CMK (cell line): Measurements from ENCODE around the gene ABLIM2.
"Not testable (repeated sequence)": the region's sequence is repeated elsewhere in the genome, so short reads cannot be mapped to it uniquely, and the experiment has no call there.

Experiments
- DNase-seq: peaks from one replicate; pipeline ENCODE4 v3.0.0-alpha.2; 2010; ENCODE audit warnings: low read depth

ABLIM2 gene

DNA sequence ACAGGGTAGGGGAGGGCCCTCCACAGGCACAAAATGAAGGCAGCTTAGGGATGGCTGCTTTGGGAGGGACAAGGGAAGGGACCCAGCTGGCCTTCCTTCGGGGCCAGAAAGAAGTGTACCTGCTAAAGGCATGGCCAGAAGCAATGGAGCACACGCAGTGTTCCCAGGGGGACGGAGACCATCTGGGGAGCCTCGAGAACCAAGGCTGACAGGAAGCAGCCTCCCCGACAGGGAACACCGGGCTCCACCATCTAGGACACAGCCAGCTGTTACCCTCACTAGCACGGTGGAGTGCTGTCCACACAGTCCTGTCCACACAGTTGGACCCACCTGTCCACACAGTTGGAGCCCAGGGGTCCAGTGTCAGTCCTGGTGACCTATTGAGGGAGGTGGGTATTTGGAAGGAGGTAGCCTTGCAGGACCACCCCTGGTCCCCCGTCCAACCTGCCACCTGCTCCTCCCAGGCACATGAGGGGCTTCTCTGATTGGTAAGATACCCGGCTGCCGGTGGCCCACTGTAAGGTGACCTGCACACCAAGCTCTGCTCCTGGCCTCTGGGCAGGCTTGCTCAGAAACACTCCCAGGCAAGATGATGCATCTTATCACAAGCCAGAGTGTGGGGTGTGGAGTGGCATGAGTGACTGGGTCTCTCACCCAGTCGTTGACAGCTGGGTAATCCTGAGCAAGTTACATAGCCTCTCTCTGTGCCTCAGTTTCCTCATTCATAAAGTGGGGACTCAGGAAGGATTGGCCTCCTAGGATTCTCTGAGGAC, 198.4 kb downstream of the ABLIM2 start:
- no peak for DNase-seq

DNA sequence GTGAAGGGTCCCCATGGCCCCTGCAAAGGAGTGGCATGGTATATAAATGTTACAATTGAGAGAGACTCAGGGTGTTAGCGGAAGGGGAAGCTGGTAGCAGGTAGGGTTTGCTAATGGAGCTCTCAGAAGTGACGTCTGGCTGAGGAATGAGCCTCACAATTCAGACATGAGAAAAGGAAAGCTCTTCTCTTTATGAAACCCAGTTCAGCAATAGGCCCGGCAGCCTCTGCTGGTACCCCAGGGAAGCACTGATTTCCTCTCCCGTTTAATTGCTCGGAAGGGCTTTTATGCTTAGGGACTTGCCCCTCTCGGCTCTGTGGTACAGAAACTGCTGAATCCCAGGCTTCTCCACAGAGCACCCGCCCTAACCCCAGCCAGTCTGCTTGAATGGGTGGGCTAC, 199.5 kb downstream of the ABLIM2 start:
- no peak for DNase-seq

DNA sequence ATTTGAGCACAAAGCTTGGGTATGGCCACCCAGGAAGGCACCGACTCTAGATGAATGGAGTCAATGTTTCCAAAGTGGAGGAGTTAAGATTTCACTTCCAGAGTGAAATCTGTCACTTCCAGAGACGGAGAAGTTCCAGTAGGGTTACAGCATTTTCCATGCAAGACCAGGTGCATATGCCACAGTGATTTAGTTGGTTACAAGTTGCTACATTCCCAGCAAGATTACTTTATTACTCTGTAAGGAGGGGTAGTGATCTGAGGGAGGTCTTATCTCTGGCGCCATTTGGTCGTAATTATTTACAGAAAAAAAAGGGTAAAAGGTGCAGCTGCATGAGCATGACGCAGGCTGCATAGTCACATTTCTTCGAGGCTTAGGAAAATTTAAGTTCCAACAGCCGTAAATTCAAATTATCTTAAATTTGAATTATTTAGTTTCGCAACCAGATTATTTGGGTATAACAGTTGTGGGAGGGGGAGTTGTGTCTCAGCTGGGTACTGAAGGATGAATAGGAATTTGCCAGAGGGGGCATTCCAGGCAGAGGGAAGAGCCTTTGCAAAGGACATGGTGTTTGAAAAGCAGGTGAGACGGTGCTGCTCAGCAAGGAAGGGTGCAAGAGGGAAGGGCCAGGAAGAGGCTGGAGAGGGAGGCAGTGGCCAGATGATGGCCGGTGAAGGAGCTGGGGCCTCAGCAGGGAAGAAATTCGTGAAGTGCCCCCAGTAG, 201.5 kb downstream of the ABLIM2 start:
- DNase-seq, result no peak

DNA sequence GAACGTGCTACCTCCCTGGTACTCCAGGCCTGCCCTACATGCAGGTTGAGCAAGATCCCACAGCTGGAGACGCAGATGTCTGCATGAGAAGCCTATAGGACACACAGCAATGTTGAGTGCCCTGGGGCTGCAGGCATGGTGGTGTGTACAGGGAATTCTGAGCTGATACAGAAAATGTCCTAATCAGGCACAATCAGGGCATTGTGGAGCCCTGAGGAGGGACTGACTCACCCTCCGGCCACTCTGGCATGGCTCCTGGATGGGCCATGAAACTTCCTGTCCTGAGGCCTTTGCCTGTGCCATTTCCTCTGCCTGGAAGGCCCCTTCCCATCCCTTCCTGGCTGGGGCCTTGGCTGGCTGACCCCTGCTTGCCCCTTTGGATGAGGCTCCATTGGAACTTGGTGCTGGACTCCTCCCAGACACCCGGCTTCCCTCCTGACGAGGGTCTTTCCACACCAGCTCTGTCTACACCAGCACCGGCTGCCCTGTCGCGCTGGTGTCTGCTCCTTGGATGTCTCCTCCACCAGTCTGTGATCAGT, 202.3 kb downstream of the ABLIM2 start:
- DNase-seq, result no peak

DNA sequence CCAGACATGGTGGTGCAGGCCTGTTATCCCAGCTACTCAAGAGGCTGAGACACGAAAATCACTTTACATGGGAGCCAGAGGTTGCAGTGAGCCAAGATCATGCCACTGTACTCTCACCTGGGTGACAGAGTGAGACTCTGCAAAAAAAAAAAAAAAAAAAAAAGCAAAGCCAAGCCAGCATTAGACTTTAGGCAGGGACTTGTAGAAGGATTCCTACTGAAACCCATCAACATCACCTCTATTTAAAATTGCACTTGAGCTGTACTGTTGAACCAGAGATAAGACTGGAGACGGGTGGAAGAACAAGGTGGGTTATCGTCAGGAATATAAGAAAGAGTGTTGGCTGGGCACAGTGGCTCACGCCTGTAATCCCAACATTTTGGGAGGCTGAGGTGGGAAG, 203.2 kb downstream of the ABLIM2 start:
- DNase-seq, result no peak

DNA sequence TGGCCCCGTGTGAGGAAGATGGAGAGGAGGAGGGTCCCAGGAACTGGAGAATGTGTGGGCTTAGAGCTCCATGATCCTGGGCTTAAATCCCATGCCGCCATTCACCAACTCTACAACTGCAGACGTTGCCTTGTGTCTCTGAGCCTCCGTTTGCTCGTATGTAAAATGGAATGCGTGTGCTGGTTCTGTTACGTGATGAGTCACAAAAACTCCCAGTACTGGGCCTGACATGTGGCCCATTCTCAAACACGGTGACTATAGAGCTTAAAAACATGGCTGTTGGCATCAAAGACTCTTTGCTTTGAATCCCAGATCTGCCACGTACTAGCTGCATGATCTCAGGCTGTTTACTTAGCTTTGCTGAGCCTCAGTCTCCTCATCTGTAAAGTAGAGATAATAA, 206.0 kb downstream of the ABLIM2 start:
- DNase-seq, result no peak

DNA sequence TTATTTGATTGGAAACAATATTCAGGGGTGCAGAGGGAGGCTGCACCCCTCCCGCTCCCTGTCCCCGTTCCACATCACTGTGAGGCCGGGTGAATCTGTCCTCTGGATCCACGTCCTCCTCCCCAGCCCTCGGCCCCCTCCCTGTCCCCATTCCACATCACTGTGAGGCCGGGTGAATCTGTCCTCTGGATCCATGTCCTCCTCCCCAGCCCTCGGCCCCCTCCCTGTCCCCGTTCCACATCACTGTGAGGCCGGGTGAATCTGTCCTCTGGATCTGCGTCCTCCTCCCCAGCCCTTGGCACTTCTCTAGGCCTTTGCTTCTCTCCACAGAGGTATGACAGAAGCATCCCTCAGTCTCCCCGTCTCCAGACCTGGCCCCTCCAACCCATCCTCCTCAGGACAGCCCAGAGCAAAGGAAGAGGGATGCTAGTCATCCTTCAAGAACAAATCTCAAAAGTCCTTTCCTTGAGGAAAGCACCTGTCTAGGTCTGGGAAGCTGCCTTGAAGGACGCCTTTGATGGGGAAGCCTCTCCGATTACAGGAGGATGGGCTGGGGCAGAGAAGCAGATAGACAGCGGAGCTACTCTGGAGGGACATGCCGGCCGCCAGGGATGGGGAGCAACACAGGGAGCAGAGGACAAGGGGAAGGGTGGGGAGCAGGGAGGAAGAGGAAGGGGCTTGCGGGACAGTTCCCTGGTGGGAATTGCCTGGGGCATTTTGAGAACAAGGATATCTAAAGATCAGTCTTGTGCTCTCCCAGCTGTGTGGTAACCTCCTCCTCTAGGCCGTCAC, 208.1 kb downstream of the ABLIM2 start:
- DNase-seq, result no peak

DNA sequence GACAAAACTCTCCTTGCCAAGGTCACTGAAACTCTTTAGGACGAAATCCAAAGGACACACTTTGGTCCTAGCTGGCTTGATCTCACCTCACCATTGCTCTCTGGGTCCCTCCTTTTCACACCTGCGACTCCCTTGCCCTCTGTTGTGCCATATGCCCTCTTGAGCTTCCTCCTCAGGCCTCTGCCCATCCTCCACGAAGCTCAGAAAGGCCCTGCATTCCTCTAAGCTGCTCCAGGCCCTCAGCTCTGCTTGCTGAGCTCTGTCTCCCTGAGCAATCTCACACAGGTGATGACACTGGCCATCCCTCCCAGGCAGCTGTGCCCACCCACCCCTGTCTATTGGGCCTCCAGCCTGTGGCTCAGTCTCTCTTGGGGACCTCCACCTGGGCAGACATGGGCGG, 208.9 kb downstream of the ABLIM2 start:
- no peak for DNase-seq

DNA sequence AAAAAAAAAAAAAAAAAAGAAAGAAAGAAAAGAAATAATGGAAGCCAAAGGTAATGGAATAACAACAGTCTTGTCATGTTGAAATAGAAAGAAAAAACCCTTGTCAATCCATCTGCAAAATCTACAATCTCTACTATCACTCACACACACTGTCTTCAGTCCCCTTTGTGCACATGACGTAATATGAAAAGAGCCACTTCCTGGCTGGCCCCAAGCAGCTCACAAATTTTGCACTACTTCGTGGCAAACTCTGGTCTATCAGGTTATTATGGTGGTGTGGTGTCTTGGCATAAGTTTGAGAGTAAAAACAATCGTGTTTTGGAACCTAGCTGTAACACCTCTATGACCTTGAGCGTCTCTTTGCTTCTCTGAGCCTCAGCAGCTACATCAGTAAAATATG, 210.7 kb downstream of the ABLIM2 start:
- no peak for DNase-seq

DNA sequence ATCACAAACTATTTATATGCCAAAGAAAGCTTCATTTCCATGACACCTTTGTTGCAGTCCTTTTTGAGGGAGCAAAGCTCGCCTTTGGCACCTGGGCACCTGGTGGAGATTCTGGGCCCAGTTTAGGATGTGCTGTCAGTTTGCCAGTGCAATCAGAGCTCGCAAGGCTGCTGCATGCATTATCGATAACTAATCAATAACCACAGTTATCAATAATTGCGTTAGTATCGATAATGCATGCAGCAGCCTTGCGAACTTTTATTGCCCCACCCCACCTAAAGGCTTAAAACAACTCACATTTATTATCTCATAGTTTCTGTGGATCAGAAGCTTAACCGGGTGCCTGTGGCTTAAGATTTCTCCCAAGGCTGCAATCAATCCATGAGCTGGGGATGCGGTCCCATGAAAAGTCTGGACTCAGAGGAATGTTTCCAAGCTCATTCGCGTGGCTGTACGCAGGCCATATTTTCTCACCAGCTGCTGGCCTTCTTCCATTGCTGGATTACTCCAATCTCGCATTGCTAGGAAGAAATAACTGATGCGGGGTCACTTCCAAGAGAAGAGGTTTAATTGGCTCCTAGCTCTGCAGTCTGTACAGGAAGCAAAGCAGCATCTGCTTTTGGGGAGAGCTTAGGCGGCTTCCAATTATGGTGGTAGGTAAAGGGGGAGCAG, 212.8 kb downstream of the ABLIM2 start:
- DNase-seq, result no peak

DNA sequence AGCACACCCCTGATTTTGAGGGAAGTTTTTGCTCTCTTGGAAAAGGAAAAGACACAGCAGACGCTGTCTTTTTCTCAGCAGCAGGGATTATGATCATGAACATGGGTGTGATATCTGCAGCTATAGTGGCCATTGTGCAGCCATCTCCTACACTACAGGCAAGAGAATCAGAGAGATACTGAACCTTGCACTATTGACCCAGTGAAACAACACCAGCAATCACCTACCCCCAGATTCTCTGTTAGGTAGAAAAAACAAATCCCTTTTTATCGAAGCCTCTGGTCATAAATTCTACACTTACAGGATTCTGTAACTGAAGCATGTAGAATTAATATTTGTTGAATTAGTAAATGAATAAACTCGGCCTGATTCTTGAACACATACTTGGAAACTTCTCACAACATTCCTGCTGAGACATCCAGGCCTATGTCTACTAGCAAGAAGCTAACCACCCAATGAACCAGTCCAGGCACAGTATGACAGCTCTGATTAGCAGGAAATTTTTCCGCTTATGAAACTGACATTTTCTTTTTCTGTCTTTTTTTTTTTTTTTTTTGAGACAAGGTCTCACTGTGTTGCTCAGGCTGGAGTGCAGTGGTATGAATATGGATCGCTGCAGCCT, 213.9 kb downstream of the ABLIM2 start:
- DNase-seq, result no peak

DNA sequence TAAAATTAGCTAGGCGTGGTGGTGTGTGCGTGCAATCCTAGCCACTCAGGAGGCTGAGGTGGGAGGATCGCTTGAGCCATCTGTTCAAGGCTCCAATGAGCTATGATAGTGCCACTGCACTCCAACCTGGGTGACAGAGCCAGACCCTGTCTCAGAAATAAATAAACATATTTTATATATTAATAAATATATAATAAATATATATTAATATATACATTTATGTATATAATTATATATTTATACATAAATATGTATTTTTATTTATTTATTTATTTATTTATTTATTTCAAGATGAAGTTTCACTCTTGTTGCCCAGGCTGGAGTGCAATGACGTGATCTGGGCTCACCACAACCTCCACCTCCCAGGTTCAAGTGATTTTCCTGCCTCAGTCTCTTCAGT, 214.9 kb downstream of the ABLIM2 start:
- not testable (repeated sequence) for DNase-seq

DNA sequence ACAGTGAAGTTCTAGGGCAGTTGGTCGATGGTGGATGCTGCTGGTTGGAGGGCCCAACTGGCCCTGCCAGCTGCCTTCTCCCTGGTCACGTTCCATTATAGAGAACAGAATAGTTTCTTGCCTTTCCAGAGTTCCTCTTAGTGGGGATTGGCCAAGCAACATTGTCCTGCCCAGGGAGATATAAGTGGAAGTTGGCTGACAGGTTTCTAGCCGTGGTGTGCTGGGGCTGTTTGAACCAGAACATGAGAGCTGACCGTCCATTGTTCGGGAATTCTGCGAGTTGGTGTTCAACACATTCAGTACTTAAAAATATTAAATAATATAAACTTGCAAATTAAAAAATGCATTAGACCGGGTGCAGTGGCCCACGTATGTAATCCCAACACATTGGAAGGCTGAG, 215.4 kb downstream of the ABLIM2 start:
- DNase-seq, result no peak

DNA sequence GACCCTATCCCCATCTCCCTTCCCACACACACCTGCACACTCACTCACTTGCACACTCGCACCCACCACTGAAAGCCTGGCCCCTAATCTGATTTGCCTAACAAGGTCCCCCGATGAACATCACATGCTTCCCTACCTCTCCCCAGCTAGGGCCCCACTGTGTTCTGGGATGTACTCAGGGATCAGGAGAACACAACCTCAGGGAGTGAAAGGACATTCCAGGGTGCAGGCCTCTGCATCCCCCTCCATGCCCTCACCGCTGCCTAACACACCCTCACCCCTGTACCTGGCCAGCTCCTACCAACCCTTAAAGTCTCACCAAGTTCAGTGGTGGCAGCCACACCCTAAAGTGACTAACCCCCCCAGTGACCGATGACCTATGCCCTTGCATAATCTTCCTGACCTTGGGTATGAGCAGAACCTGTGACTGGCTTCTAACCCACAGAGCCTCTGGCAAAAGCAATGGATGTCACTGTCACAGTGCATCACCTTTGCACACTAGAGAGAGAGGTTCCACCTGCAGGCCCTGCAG, 216.6 kb downstream of the ABLIM2 start:
- DNase-seq, result no peak

DNA sequence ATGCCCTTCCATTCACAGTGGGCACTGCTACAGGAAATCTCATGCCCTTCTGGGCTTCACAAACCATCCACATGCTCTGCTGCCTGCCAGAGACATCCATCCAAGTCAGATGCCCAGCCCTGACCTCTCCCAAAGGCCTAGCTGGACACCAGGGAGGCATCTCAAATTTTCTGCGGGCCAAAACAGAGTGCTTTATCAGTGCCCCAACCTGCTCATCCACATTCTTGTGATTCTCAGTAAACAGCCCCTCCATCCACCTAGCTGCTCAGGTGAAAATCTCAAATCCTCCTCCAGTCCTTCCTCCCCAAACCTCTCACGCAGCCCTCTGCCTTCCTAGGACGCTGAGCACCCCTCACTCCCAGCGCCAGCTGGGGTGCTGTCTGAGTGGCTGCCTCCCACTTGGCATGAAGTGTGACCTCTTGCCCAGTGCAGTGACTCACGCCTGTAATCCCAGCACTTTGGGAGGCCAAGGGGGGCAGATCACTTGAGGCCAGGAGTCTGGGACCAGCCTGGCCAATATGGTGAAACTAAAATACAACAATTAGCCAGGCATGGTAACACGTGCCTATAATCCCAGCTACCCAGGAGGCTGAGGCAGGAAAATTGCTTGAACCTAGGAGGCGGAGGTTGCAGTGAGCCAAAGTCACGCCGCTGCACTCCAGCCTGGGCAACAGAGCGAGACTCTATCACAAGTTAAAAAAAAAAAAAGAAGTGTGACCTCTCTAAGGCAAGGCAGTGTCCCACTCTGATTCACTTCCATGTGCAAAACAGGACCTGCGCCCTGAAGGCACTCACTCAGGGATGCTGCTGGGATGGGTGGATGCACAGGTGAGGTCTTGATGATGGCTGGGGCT, 217.3 kb downstream of the ABLIM2 start:
- DNase-seq, result no peak

DNA sequence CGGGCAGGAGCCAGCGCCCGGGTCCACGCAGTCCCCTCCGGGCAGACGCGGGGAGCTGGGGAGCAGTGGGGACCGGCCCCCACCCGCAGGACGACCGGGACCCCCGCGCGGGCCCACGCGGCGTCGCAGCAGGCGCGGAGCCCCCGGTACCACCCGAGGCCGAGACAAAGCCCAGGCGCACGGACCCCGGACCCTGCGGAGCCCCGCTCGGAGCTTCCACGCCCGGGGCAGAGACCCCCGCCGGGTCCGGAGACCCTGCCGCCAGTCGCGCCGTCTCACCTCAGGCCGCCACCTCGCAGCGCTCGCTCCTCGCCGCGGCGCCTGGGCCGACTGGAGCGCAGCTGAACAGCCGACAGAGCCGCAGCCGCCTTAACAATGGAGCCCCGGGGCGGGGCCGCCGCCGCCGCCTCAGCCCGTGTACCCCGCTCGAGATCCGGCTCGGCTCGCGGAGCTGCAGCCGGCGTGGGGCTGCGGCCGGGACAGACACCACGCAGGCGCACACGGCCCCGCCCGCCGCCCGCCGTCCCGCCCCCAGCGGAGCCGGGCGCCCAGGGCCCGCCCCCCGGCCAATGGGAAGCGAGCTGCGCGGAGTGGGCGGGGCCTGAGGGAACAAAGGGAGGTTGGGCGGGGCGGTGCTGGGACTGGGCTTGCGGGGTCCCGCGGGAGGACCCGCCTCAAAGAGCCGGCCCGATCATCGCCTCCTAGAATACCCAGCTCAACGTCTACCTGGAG, 219.1 kb downstream of the ABLIM2 start, which contains the start of gene AFAP1:
Gene AFAP1, minus strand, starts transcription at position 485 of the 732 bp plus-strand sequence. CDS start 67,783 bp downstream, outside the sequence.
- DNase-seq, result peak; percentile 56

DNA sequence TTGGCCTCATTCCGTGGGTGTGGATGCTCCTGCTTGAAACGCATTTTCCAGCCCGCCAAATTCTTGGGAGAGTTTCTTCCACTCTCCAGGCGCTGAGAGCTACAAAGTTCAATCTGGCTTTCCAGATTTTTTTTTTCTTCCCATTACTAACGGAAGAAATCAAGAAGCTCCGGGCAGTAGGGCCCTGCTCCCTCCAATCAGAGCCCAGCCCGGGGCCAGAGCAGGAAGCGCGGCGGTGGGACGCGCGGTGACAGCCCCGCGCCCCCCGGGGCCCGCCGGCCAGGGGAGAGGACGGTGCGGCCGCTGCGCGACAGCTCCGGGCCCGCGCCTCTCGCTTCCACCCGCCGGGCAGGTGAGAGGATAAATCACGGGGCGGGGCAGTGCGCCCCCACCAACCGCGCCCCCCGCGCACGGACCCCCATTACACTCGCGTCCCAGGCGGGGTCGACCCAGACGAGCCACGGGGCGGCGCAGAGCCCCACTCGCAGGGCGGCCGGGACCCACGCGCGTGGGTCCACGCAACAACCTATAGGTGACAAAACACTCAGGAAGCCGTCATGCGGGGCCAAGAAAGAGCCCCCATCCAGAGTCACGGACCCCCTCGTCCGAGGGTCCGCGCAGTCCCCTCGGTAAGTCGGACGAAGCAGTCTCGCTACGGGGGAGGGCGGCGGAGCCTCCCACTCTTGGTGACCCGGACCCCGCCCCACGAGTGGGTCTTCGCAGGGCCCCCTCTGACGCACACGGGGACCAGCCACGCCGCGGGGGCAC, 219.8 kb downstream of the ABLIM2 start:
- DNase-seq, result no peak

DNA sequence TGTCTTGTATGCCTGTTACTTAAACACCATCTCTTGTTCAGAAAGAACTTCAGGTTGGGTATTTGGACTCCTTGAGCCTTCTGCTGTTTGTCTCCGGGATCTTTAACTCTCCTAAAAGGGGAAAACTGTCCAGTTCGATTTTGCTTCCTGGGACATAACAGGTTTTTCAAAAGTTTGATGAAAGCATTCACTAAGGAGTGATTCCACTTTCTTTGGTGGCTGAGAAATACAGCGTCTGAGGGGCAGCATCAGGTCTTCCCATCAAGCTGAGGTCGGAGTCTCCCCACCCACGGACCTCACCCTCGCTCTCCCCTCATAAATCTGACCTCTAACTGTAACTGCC, 220.4 kb downstream of the ABLIM2 start:
- DNase-seq, result no peak

DNA sequence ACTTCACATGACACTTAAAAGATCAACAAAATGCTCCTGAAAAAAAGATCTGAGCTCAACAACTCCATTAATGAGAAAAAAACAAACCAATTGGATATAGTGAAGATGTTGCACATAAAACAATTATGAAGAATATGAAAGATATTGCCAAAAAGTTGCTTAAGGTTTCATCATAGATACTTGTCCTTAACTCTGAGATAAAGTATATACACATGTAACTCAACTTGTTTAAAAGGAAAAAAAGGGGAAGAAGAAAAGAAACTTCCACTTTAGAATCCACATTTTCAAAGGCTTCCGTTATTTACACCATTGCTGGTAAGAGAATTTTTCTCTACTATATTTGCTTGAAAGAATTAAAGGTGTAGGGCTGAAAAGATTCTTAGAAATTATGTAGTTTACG, 221.6 kb downstream of the ABLIM2 start:
- no peak for DNase-seq
